Measurements from ENCODE around the gene ADGRA3. TPM values are rescaled to one million over a fixed set of nuclear protein-coding genes. Genes with fewer than 3 reads are reported as not detected.

Gene ADGRA3
- total and polyA plus RNA-seq, 2 of the 13 experiments (the other 11 are each of a cell fraction or from before 2014, with no cell fraction given): 32.2 to 40.8 TPM

DNA sequence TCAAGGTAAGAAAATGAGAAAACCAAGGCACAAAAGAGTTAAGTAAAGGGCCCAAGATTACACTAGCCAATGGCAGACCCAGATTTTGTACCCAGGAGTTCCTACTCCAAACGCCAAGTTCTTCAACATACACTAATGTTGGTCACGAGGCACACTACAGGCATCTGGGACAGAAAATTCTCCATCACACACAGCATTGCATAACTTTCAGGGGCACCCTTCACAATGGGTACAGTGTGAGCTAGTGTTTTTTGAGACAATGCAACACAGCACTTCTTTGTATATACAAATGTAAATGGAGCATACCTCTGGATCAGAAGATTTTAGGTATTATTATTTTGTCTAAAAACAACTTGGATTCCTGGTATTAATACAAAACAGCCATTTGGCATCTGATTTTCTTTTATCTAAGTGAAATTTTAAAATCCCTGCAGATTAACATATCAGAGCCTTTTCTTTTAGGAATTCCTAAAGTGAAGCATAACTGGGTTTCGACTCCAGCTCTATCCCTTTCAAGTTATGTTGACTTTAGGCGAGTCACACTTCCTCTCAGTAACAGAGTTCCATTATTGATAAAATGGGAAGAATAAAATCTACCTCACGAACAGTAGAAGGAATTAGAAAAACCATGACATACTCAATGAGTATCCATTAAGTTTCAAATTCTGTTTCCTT is 41.1 kb downstream of the ADGRA3 start:
- H3K79me2 ChIP-seq (ENCODE audit: insufficient read depth, low read length): peaks cover 47% of the 10 kb centered on the region
- ATAC-seq: peak; percentile 89
- CTCF ChIA-PET (ENCODE audit: low intra/inter-chr PET ratio, low total read pairs): no interaction called here
- FAIRE-seq: no peak
- in situ Hi-C loops (cut with HindIII; ENCODE audit: extremely low pct_ligation_motif_present, low pct_unique_long_range_greater_than_20kb): no loop called here
- H3K27ac ChIP-seq (ENCODE audit: extremely low read length, insufficient read depth, low read length): peak overlapping the region; percentile 55
- peak; percentile 84 for DNase-seq (ENCODE audit: low spot score)
- BruUV-seq (replicated peaks): no TSS peak
- 35% methylated on average over 5 of the region's 5 CpGs for WGBS (ENCODE audit: low lambda C conversion rate)
- H3K9ac ChIP-seq (ENCODE audit: insufficient read depth, low read depth, low read length): peak overlapping the region; percentile 12; the same call in 1 of the 2 replicates
- H2AFZ ChIP-seq (ENCODE audit: low read length): no peak overlapping the region
- no peaks in the 10 kb centered on the region for H3K9me3 ChIP-seq (ENCODE audit: low read length)
- peaks cover 53% of the 10 kb centered on the region for H3K4me1 ChIP-seq (ENCODE audit: insufficient read depth, low read length)
- H4K20me1 ChIP-seq (ENCODE audit: insufficient read depth, low read length): no peaks in the 10 kb centered on the region
- intact Hi-C loops (cut with micrococcal nuclease; ENCODE audit: unreplicated experiment): loop anchor here (2.0 kb wide), 2 partner anchors 14 to 40 kb away; no protein-coding TSS in a partner anchor
- H3K36me3 ChIP-seq (replicated peaks in 1 of 2; ENCODE audit: control insufficient read depth in 1 of 2, insufficient read depth in 2 of 2, low read length in 2 of 2): peaks cover 2 to 12% of the 10 kb centered on the region in 2 experiments; a peak in 4 of 5 replicates
- POLR2A ChIA-PET: interaction anchor here (0.9 to 1.9 kb wide), 2 partner anchors 40 to 41 kb away, joined by 5 to 7 read pairs; no protein-coding TSS in a partner anchor
- H3K4me3 ChIP-seq (replicated peaks in 1 of 3; ENCODE audit: insufficient read depth in 1 of 3, low read depth in 2 of 3, low read length in 3 of 3): peak overlapping the region in 1 of 3 experiments; percentile 21; a peak in 2 of 6 replicates
- no peaks in the 10 kb centered on the region for H3K27me3 ChIP-seq (ENCODE audit: control insufficient read depth in 1 of 2, insufficient read depth in 2 of 2, low read length in 2 of 2)
- H3K4me2 ChIP-seq (ENCODE audit: low read depth, low read length): peak overlapping the region; percentile 58
- peak; percentile 10; the same call in 1 of the 2 replicates for TF ChIP-seq FOXA3 (CRISPR knock-in tag; IDR thresholded peaks at IDR 0.05)
- no peak for TF ChIP-seq PAWR (CRISPR knock-in tag; IDR thresholded peaks at IDR 0.05; ENCODE audit: borderline replicate concordance)
- no peak for TF ChIP-seq SOX6 (IDR thresholded peaks at IDR 0.05)
- peak; percentile 91 for TF ChIP-seq SOX6 (CRISPR knock-in tag; IDR thresholded peaks at IDR 0.05)
- no peak for TF ChIP-seq ZFP36L1 (CRISPR knock-in tag; IDR thresholded peaks at IDR 0.05)
- 0 out of 2 replicates have a peak, but pooled peaks have one; percentile 38 for TF ChIP-seq ZNF792 (CRISPR knock-in tag; IDR thresholded peaks at IDR 0.05)
- no peak for TF ChIP-seq RFXANK (CRISPR knock-in tag; IDR thresholded peaks at IDR 0.05)
- 0 out of 2 replicates have a peak, but pooled peaks have one; percentile 36 for TF ChIP-seq ERF (CRISPR knock-in tag; IDR thresholded peaks at IDR 0.05)
- peak; percentile 20; the same call in 1 of the 2 replicates for TF ChIP-seq ZNF331 (CRISPR knock-in tag; IDR thresholded peaks at IDR 0.05)
- TF ChIP-seq TCF7 (IDR thresholded peaks at IDR 0.05; ENCODE audit: low read depth): peak; percentile 29; the same call in 1 of the 2 replicates
- TF ChIP-seq, protein P1, sequence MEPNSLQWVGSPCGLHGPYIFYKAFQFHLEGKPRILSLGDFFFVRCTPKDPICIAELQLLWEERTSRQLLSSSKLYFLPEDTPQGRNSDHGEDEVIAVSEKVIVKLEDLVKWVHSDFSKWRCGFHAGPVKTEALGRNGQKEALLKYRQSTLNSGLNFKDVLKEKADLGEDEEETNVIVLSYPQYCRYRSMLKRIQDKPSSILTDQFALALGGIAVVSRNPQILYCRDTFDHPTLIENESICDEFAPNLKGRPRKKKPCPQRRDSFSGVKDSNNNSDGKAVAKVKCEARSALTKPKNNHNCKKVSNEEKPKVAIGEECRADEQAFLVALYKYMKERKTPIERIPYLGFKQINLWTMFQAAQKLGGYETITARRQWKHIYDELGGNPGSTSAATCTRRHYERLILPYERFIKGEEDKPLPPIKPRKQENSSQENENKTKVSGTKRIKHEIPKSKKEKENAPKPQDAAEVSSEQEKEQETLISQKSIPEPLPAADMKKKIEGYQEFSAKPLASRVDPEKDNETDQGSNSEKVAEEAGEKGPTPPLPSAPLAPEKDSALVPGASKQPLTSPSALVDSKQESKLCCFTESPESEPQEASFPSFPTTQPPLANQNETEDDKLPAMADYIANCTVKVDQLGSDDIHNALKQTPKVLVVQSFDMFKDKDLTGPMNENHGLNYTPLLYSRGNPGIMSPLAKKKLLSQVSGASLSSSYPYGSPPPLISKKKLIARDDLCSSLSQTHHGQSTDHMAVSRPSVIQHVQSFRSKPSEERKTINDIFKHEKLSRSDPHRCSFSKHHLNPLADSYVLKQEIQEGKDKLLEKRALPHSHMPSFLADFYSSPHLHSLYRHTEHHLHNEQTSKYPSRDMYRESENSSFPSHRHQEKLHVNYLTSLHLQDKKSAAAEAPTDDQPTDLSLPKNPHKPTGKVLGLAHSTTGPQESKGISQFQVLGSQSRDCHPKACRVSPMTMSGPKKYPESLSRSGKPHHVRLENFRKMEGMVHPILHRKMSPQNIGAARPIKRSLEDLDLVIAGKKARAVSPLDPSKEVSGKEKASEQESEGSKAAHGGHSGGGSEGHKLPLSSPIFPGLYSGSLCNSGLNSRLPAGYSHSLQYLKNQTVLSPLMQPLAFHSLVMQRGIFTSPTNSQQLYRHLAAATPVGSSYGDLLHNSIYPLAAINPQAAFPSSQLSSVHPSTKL (CRISPR knock-in tag; IDR thresholded peaks at IDR 0.05): peak; percentile 80
- peak; percentile 80 for TF ChIP-seq GATAD2A (CRISPR knock-in tag; IDR thresholded peaks at IDR 0.05)
- no peak for TF ChIP-seq HNF4A (CRISPR knock-in tag; IDR thresholded peaks at IDR 0.05)
- peak; percentile 70 for TF ChIP-seq ZNF644 (CRISPR knock-in tag; IDR thresholded peaks at IDR 0.05; ENCODE audit: low read depth)
- 0 out of 2 replicates have a peak, but pooled peaks have one; percentile 40 for TF ChIP-seq PHF21A (CRISPR knock-in tag; IDR thresholded peaks at IDR 0.05)
- TF ChIP-seq, protein P2, sequence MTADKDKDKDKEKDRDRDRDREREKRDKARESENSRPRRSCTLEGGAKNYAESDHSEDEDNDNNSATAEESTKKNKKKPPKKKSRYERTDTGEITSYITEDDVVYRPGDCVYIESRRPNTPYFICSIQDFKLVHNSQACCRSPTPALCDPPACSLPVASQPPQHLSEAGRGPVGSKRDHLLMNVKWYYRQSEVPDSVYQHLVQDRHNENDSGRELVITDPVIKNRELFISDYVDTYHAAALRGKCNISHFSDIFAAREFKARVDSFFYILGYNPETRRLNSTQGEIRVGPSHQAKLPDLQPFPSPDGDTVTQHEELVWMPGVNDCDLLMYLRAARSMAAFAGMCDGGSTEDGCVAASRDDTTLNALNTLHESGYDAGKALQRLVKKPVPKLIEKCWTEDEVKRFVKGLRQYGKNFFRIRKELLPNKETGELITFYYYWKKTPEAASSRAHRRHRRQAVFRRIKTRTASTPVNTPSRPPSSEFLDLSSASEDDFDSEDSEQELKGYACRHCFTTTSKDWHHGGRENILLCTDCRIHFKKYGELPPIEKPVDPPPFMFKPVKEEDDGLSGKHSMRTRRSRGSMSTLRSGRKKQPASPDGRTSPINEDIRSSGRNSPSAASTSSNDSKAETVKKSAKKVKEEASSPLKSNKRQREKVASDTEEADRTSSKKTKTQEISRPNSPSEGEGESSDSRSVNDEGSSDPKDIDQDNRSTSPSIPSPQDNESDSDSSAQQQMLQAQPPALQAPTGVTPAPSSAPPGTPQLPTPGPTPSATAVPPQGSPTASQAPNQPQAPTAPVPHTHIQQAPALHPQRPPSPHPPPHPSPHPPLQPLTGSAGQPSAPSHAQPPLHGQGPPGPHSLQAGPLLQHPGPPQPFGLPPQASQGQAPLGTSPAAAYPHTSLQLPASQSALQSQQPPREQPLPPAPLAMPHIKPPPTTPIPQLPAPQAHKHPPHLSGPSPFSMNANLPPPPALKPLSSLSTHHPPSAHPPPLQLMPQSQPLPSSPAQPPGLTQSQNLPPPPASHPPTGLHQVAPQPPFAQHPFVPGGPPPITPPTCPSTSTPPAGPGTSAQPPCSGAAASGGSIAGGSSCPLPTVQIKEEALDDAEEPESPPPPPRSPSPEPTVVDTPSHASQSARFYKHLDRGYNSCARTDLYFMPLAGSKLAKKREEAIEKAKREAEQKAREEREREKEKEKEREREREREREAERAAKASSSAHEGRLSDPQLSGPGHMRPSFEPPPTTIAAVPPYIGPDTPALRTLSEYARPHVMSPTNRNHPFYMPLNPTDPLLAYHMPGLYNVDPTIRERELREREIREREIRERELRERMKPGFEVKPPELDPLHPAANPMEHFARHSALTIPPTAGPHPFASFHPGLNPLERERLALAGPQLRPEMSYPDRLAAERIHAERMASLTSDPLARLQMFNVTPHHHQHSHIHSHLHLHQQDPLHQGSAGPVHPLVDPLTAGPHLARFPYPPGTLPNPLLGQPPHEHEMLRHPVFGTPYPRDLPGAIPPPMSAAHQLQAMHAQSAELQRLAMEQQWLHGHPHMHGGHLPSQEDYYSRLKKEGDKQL (CRISPR knock-in tag; IDR thresholded peaks at IDR 0.05; ENCODE audit: low read depth): 0 out of 2 replicates have a peak, but pooled peaks have one; percentile 17
- peak; percentile 7 for TF ChIP-seq TEAD3 (CRISPR knock-in tag; optimal IDR thresholded peaks at IDR 0.05; ENCODE audit: borderline replicate concordance)
